IPS DF 19.7 (cell line): ENCODE measurements around the gene RARB.

Experiments
- DNase-seq: peaks from one replicate; pipeline ENCODE4 v3.0.0-alpha.2; 2013; ENCODE audit warnings: low read depth, low spot score

Gene RARB

DNA sequence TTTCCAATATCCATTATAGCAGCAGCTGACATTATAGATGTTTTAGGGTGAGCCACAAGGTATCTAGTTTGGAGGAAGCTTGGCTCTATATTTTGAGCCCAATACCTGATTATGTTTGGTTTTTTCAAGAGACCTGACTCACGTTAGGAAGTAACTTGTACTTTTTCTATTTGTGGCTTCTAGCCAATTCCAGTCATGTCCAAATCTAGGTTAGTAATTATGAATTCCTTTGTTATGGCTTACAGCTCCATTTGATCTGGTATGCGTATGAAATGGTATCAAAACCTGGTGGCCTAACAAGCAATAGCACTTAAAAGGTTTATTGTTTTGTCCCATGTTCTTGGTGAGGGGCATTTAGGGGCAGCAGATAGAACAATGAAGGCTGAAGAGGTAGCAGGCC is 120.8 kb downstream of the RARB start:
- no peak for DNase-seq

GRCh38 chr3:25552251-25552650 is 124.2 kb downstream of the RARB start:
- no peak for DNase-seq

- no peak for DNase-seq
These were observed 126.3 kb downstream of the RARB start for GRCh38 chr3:25554376-25554775.

DNA sequence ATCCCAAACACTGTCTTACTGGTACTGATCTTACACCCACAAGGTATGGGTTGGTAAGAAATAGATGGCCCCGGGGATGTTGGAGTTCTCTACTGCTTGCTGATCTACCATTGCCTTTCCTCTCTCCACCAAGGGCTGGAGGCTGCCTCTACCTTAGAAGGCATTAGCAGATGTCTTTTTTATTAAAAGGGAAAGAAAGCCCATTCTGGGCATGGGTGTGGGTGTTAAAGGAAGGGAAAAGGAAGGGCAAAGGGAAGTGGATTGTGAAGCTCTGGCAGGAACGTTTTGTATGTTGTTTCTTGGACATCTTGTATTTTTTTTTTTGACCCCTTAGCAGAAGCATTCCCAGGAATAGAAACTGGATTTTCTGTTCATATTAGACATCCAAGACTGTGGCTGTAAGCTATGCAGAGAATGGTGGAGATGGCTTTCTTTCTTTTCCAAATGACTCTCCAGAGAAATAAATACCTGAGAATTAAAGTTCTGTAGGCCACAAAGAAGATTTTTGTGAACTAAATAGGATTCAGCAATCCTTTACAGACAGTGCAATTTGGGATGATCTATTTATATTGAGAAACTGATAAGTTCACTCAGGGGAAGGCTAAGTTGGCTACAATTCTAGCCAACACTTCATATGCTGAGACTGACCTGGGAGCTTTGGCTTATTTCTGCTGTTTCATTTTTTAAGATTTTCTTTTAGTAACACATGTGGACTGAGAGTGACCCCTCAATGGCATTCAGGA is 127.8 kb downstream of the RARB start:
- no peak for DNase-seq

DNA sequence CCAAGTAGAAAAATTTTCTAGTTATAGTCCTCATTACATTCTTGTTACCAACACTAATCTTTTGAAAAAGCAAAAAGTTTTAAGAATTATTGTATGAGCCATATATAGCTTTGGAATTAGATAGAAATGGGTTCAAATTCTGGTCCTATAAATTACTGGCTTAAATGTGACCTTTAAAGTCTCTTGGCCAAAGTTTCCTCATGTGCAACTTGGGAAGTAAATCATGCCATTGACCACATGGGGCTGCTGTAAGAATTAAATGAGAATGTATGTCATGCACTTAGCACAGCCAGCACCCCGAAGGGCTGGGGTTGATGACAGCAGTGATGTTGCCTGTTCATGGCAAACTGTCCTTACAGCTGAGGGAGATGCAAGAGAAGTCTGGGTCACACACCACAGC is 128.4 kb downstream of the RARB start:
- DNase-seq, result no peak

GRCh38 chr3:25557694-25558093 is 129.6 kb downstream of the RARB start:
- no peak for DNase-seq

DNA sequence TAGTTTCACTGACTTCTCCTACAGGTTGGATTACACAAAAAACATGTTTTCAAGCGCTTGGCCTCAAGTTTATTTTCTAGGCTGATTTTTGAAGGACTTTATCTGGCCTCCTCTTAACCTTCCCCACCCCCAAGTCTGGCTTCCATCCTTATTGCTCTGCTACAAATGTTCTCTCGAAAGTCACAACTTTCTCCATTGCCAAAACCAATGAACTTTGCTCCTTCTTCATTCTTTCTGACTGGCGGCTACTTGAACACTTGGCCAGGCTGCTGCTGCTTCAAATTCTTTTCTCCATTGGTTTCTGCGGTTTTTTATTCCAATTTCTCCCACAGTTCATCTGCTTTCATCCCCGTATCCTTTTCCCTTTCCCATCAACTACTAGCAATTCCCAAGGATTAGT is 130.1 kb downstream of the RARB start:
- DNase-seq, result no peak

DNA sequence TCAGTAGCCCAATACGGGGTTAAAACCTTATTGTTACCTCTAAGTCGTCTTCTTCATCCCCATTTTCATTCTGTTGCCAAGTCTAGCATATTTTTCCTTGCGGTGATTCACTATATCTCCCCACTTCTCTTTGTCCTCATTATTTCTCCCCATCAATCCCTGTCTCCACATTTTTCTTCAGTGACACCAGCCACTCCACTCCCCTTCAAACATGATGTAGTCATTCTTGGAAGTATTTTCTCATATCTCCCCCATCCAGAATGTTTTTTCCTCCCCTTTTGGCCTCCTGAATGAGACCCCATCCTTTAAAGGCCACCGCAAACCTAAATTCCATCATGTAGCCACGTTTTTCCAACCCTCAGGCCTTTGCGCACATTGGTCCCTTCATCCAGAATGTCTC is 130.7 kb downstream of the RARB start:
- no peak for DNase-seq

- DNase-seq, result no peak
These were observed 135.5 kb downstream of the RARB start for GRCh38 chr3:25563601-25564000.

- DNase-seq, result no peak
These were observed 136.0 kb downstream of the RARB start for GRCh38 chr3:25564075-25564474.

GRCh38 chr3:25565807-25566206 is 137.7 kb downstream of the RARB start:
- DNase-seq, result no peak

DNA sequence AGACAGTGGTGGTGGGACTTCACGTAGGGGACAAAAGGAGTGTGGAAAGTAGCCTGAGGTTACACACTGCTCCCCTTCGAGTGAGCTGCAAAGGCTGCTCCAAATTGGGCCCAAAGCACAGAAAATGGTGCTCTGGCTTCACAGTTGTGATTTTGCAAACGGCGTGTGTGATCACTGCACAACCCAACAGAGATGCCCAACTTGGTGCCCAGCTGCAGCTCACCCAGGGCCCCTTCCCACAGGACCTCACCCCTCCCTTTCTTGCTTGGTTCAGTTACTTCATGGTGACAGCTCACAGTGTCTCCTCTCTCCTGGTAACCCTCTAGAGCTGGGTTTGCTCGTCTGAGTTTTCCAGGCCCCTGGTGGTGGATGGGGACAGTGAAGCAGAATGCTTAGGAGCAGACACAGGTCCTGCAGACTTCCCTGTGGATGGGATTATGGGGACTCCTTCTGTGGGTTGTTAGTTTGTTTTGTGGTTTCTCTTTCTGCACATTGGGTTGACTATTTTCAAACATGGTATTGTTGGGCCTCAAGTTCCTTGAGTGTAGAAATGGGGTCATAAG is 138.4 kb downstream of the RARB start:
- DNase-seq, result no peak

DNA sequence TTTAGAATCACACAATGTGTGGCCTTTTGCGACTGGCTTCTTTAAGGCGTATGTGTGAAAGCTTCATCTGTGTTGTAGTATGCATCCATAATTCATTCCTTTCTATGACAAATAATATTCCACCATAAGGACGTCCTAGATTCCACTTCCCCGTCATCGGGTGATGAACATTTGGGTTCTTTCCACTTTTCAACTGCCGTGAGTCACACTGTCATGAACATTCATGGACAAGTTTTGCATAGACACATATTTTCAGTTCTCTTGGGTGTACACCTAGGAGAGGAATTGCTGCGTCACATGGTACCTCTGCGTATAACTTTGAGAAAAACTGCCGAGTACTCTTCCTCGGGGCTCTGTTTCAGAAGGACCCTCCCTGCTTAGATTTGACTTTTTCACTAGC is 139.3 kb downstream of the RARB start:
- no peak for DNase-seq

GRCh38 chr3:25567806-25568524 is 139.9 kb downstream of the RARB start:
- no peak for DNase-seq

DNA sequence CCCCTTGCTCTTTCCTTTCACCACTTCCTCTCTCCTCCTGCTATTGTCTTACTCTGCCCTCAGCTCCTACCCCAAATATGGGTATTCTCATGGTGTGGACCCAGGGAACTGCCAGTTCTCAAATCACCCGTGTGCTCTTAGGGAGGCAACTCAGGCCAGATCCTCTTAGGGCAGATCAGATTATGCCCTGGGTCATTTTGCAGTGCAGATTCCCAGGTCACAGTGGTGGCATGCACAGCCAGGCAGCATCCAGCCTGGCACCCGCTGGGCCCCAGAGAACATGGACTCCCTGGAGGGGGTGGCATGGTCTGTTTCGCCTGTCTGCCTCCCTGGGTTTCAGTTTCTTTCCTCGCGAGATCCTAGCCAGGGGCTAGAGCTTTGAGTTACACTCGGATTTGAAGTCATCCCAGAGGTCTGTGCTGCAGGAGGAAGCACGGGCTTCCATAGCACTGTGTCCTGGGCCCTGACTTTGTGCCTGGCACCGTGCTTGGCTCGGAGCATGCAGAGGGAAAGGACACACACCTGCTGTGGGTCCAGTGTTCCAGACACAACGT is 140.5 kb downstream of the RARB start:
- no peak for DNase-seq

DNA sequence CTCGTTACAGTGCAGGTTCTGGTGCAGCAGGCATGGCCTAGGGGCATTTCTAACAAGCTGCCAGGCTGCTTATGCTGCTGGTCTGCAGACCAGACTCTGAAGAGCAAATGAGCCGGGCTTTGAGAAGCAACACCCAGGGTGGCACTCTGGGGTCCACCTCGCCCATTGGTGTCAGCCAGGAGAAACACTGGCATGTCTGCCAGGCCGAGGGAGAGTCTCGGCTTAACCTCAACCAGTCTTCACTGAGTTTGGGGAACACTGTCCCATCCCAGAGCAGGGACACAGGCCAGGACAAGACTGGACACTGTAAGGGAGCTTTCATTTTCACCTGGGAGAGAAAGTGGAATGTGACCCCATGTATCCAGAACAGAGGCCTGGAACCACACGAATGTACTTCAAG is 143.2 kb downstream of the RARB start:
- no peak for DNase-seq

DNA sequence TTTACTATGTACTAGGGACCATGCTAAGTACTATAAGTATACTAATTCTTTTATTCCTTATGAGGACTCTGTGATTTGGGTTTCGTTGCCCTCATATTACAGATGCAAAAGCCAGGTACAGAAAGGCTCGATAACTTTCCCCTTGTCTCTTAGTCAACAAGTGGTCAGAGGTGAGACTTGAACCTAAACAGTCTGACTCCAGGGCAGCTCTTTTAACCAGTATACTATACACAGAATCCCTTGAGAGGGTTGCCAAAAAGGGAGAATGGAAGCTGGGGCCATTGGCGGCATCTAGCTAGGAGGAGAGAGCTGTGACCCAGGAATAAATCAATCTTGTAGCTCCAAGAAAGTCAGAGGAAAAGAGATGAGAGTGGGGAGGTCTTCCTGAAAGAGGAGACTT is 144.3 kb downstream of the RARB start:
- no peak for DNase-seq

DNA sequence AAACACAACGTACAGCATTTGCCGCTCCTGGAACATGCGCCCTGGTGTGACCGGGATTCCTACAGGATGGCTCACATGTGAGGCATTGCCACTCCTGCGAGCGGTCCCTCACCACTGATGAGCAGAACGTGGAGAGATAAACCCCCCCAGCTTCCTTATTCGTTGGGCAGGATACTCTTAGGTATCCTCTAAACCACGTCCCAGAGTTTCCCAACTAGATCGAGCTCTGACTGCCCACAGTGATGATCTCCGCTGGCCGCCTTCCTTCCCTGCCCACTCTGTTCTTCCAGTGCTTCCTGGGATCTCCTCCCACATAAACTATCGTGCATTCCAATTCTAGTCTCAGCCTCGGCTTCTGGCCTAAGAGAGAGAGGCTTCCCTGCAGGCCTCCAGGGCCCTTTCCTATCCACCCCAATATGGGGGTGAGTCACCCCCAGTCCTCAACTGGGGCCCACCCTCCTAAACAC is 144.9 kb downstream of the RARB start:
- no peak for DNase-seq

- DNase-seq, result no peak
These were observed 145.5 kb downstream of the RARB start for GRCh38 chr3:25573386-25574171.

DNA sequence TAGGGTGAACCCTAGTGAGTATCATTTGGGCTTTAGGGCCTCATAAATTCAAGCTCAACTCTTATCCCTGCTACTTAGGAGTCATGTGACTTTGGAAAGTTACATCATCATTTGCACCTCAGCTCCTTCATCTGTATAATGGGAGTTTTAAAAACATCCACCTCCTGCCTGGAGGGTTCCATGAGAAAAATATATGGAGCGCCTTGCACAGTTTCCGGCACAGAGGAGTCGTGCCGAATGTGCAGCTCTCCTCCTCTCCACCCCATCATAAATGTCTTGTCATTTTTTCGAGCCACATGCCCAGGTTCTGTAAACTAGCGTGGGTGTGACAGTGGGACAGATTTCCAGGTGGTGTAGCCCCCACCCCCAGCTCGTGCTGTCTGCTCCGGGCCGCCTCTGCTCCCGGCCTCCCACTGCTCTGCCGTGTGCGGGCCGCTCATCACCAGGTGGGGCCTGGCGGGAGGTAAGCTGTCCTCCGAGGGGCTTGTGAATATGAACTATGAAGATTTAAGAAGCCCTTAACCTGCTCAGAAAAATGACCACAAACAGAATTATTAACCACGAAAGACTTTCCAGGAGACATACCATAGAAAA is 146.2 kb downstream of the RARB start:
- DNase-seq, result no peak

DNA sequence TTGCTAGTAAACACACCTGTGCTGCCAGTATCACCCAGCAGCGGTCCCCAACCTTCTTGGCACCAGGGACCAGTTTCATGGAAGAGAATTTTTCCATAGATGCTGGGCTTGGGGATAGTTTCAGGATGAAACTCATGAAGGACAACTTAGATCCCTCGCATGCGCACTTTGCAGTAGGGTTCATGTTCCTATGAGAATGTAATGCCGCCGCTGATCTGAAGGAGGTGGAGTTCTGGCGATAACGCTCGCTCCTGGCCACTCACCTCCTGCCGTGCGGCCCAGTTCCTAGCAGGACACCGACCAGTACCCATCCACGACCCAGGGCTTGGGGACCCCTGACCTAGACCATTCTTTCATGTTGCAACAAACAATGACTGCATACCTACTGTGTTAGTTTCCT is 146.9 kb downstream of the RARB start:
- no peak for DNase-seq
